Heart left ventricle (tissue), 13 donors: ENCODE measurements around the gene CRP.

Experiments
- CTCF ChIP-seq, 12 donors: fragments of 200-600 bp; sonication (generic) in 4 of 12; IDR thresholded peaks; one replicate each; pipeline versions ENCODE4 v1.5.0 to v1.8.0; 2018 to 2022; ENCODE audit warnings: antibody characterized with exemption in 12 of 12, mild to moderate bottlenecking in 5 of 12
- POLR2A ChIP-seq, 2 donors: fragments of 450-650 bp; IDR thresholded peaks; one replicate each; pipeline ENCODE4 v1.6.1; 2017; ENCODE audit warnings: antibody characterized with exemption in 2 of 2, mild to moderate bottlenecking in 2 of 2, moderate library complexity in 2 of 2
- donor health status: ischemic (EF 13 %, LVEDD 7.1; RV severe dilation, severe dysfunction).
- donor health status: DM: no; HTN: yes; CAD: no.
- donor health status: DM: no; HTN: no; CAD: no.
- donor health status: ischemic (EF 25% LVEDD 6.9; RV normal size, moderate dysfunction).
- donor health status: ischemic (EF 25% LVEDD 5.7; RV mildly dilated, moderate dysfunction).
- donor health status: ischemic (EF 35%, LVEDD 5.7; RV mildly dilated, moderate dysfunction).
- donor health status: nonischemic (EF 11% LVEDD 7.7; RV severe dilation, severe dysfunction).
- donor health status: DM: yes; HTN: yes; CAD: no.
- donor health status: PGD.
- donor health status: ischemic (EF 29% LVEDD 5.4; RV normal size, mild dysfunction).
- donor health status: nonischemic (EF 23%, LVEDD 6.1; RV moderate dilation, normal function).

GRCh38 chr1:159748370-159748769, 34.0 kb upstream of the CRP start:
- TF ChIP-seq CTCF (IDR thresholded peaks at IDR 0.05), result no peak
- no peak for TF ChIP-seq POLR2A (IDR thresholded peaks at IDR 0.05)
